Neural cell (in vitro differentiated cells): ENCODE data around the gene CHN1. TPM values are rescaled to one million over a fixed set of nuclear protein-coding genes. Genes with fewer than 3 reads are reported as not detected.

ENCODE experiments used
- H2AFZ ChIP-seq: fragments of 200-600, 300-800 bp; sonication (generic), shearing (Covaris generic); 2 replicates; pipeline ENCODE4 v1.6.0; 2014; ENCODE audit warnings: low read depth, mild to moderate bottlenecking, antibody characterized with exemption, low read length, moderate library complexity
- H3F3A ChIP-seq: fragments of 200-600 bp; shearing (Covaris generic); 2 replicates; pipeline ENCODE4 v1.6.1; 2016; ENCODE audit warnings: mild to moderate bottlenecking, moderate library complexity, mixed read lengths, antibody characterized with exemption, low read length; ENCODE audit not compliant: insufficient read depth, poor library complexity, severe bottlenecking
- H3K27ac ChIP-seq: fragments of 200-600, 300-800 bp; sonication (generic), shearing (Covaris generic); 2 replicates; pipeline ENCODE4 v1.5.1; 2014; ENCODE audit warnings: mild to moderate bottlenecking, low read length, moderate library complexity
- H3K27me3 ChIP-seq: fragments of 300-800, 200-600 bp; sonication (generic), shearing (Covaris generic); 2 replicates; pipeline ENCODE4 v1.6.0; 2014; ENCODE audit warnings: mild to moderate bottlenecking, low read depth, low read length, moderate library complexity; ENCODE audit not compliant: insufficient read depth
- H3K36me3 ChIP-seq: fragments of 300-800, 200-600 bp; sonication (generic), shearing (Covaris generic); 2 replicates; pipeline ENCODE4 v1.5.1; 2014; ENCODE audit warnings: mild to moderate bottlenecking, antibody characterized with exemption, low read length, moderate library complexity; ENCODE audit not compliant: insufficient read depth
- H3K4me2 ChIP-seq: fragments of 300-800, 200-600 bp; sonication (generic), shearing (Covaris generic); 2 replicates; pipeline ENCODE4 v1.6.0; 2014; ENCODE audit warnings: mild to moderate bottlenecking, low read length
- H3K4me3 ChIP-seq: fragments of 300-800, 200-600 bp; sonication (generic), shearing (Covaris generic); 2 replicates; pipeline ENCODE4 v1.5.1; 2014; ENCODE audit warnings: mild to moderate bottlenecking, low read length, moderate library complexity
- H3K79me2 ChIP-seq: fragments of 200-600 bp; shearing (Covaris generic); replicated peaks from 2 replicates; pipeline ENCODE4 v1.6.0; 2014; ENCODE audit warnings: mild to moderate bottlenecking, low read length, moderate library complexity; ENCODE audit not compliant: insufficient read depth
- H3K9ac ChIP-seq: fragments of 300-800, 200-600 bp; sonication (generic), shearing (Covaris generic); 2 replicates; pipeline ENCODE4 v1.6.1; 2016; ENCODE audit warnings: mild to moderate bottlenecking, low read length, mixed read lengths
- H3K9me2 ChIP-seq: fragments of 200-600 bp; shearing (Covaris generic); 2 replicates; pipeline ENCODE4 v1.6.1; 2016; ENCODE audit warnings: mild to moderate bottlenecking, low read length, mixed read lengths; ENCODE audit not compliant: insufficient read depth
- H3K9me3 ChIP-seq: fragments of 200-600, 300-800 bp; sonication (generic), shearing (Covaris generic); 2 replicates; pipeline ENCODE4 v1.6.1; 2016; ENCODE audit warnings: mild to moderate bottlenecking, mixed run types, low read length, moderate library complexity, mixed read lengths
- H4K20me1 ChIP-seq: fragments of 200-600 bp; shearing (Covaris generic); 2 replicates; pipeline ENCODE4 v1.6.1; 2016; ENCODE audit warnings: mild to moderate bottlenecking, mixed run types; ENCODE audit not compliant: insufficient read depth
- EP300 ChIP-seq: fragments of 450-650 bp; conservative IDR thresholded peaks from 2 replicates; pipeline ENCODE4 v1.6.1; 2014; ENCODE audit warnings: antibody characterized with exemption, mild to moderate bottlenecking, moderate library complexity; ENCODE audit not compliant: poor library complexity, severe bottlenecking
- MXI1 ChIP-seq: fragments of 450-650 bp; conservative IDR thresholded peaks from 2 replicates; pipeline ENCODE4 v1.6.1; 2014; ENCODE audit warnings: antibody characterized with exemption, mild to moderate bottlenecking; ENCODE audit not compliant: poor library complexity, severe bottlenecking
- POLR2AphosphoS5 ChIP-seq: IDR thresholded peaks from 2 replicates; pipeline ENCODE4 v1.6.1; 2012
- RAD21 ChIP-seq: fragments of 450-650 bp; conservative IDR thresholded peaks from 2 replicates; pipeline ENCODE4 v1.6.1; 2014; ENCODE audit warnings: antibody characterized with exemption, mild to moderate bottlenecking, moderate library complexity
- SMC3 ChIP-seq: fragments of 450-650 bp; conservative IDR thresholded peaks from 2 replicates; pipeline ENCODE4 v1.6.1; 2014; ENCODE audit warnings: antibody characterized with exemption, mild to moderate bottlenecking, moderate library complexity; ENCODE audit not compliant: poor library complexity
- TAF1 ChIP-seq: IDR thresholded peaks from 2 replicates; pipeline ENCODE4 v1.6.1; 2012; ENCODE audit warnings: low read depth
- polyA plus RNA-seq: library from polyadenylated mRNA; depleted of rRNA; stranded (reverse); fragments of >200 nt; gene quantifications from 2 replicates; pipeline ENCODE4 v1.2.3, GENCODE V29; 2014
- TF ChIP-seq, protein P1 (sequence below): IDR thresholded peaks from 2 replicates; pipeline ENCODE4 v1.6.1; 2012; ENCODE audit warnings: borderline replicate concordance

Gene CHN1
- polyA plus RNA-seq, 1 donor from 2014 or later, result 133 TPM

DNA sequence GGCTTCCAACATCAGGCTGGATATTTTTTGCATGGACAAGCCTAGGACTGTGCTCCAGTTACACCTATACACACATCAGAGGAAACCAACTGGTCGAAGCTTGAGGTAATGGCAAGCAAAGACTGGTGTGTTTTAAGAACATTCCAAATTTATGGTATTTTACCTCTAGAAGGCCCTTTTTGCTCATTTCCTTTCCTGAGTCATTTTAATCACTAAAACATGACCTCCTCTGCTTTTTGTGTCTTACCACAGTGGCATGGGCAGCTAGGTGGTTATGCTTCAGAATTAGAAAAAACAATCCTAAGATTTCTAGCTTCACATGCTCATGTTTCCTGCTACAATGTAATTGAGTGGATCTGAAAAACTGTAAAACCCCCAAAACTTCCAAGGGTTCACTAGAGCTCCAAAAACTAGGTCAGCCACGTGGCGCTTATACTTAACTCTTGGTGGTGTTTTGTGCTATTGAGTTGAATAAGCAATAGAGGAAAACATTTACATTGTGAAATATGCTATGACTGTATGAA lies 210.3 kb downstream of the CHN1 start:
- no peak overlapping the region for H2AFZ ChIP-seq
- TF ChIP-seq TAF1 (no peak), EP300 (no peak), POLR2AphosphoS5 (no peak), RAD21 (no peak), SMC3 (no peak), MXI1 (no peak)
- TF ChIP-seq, protein P1, sequence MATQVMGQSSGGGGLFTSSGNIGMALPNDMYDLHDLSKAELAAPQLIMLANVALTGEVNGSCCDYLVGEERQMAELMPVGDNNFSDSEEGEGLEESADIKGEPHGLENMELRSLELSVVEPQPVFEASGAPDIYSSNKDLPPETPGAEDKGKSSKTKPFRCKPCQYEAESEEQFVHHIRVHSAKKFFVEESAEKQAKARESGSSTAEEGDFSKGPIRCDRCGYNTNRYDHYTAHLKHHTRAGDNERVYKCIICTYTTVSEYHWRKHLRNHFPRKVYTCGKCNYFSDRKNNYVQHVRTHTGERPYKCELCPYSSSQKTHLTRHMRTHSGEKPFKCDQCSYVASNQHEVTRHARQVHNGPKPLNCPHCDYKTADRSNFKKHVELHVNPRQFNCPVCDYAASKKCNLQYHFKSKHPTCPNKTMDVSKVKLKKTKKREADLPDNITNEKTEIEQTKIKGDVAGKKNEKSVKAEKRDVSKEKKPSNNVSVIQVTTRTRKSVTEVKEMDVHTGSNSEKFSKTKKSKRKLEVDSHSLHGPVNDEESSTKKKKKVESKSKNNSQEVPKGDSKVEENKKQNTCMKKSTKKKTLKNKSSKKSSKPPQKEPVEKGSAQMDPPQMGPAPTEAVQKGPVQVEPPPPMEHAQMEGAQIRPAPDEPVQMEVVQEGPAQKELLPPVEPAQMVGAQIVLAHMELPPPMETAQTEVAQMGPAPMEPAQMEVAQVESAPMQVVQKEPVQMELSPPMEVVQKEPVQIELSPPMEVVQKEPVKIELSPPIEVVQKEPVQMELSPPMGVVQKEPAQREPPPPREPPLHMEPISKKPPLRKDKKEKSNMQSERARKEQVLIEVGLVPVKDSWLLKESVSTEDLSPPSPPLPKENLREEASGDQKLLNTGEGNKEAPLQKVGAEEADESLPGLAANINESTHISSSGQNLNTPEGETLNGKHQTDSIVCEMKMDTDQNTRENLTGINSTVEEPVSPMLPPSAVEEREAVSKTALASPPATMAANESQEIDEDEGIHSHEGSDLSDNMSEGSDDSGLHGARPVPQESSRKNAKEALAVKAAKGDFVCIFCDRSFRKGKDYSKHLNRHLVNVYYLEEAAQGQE, result no peak
- peaks cover 9% of the 10 kb centered on the region for H3K36me3 ChIP-seq
- H3K9me2 ChIP-seq, result no peaks in the 10 kb centered on the region
- H3K79me2 ChIP-seq, result no peaks in the 10 kb centered on the region
- H4K20me1 ChIP-seq, result no peaks in the 10 kb centered on the region
- no peak overlapping the region for H3K4me3 ChIP-seq
- no peak overlapping the region for H3K4me2 ChIP-seq
- H3K27ac ChIP-seq, result no peak overlapping the region
- H3K9me3 ChIP-seq, result no peaks in the 10 kb centered on the region
- H3K27me3 ChIP-seq, result no peaks in the 10 kb centered on the region
- no peak overlapping the region for H3K9ac ChIP-seq
- H3F3A ChIP-seq, result no peaks in the 10 kb centered on the region

DNA sequence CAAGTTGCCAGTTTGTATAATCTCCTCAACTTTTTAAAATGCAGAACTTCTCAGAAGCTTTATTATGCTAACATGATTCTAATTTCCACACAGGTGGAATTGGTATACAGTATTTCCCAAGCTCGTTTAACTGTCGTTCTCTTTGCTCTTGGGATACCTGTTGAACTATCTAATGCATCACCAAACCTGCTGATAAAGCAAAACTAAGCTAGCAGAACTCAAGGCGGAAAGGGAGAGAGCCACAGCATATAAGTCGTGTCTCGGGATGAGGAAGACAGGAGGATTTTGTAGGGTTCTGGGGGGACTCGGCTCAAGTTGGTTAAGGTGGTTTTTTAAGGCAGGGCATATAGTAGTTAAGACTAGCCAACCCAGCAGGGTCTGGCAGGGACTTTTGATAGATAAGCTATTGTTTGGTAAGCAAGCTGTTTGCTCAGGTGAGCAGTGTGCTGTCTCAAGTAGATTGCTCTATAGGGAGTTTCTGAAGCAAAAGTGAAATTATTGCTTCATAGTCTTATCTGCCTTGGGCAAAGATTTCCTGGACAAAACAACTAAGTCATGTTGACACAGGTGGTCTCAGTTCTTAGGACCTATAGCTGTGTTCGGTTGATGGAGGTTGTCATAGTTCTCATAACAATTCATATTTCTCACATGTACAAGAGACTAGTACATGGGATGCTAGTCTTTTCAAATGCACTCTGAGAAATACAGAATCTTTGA lies 212.7 kb downstream of the CHN1 start:
- H3K4me2 ChIP-seq, result no peak overlapping the region
- H3K9me2 ChIP-seq, result no peaks in the 10 kb centered on the region
- no peaks in the 10 kb centered on the region for H3K9me3 ChIP-seq
- H3K9ac ChIP-seq, result no peak overlapping the region
- no peaks in the 10 kb centered on the region for H3F3A ChIP-seq
- TF ChIP-seq POLR2AphosphoS5, result no peak
- TF ChIP-seq, protein P1, result no peak
- no peaks in the 10 kb centered on the region for H4K20me1 ChIP-seq
- no peak overlapping the region for H3K4me3 ChIP-seq
- no peaks in the 10 kb centered on the region for H3K27me3 ChIP-seq
- no peak overlapping the region for H2AFZ ChIP-seq
- no peaks in the 10 kb centered on the region for H3K36me3 ChIP-seq
- H3K79me2 ChIP-seq, result no peaks in the 10 kb centered on the region
- H3K27ac ChIP-seq, result no peak overlapping the region
